Stimulated activated CD8-positive, alpha-beta memory T cell treated with anti-CD3 and anti-CD28 coated beads, Interleukin-15, amount 100 ng/mL, for 1 hour (primary cell): ENCODE measurements around the gene MEOX1.

Experiments
- DNase-seq: peaks from one replicate; pipeline ENCODE4 v3.0.0-alpha.2; 2020; ENCODE audit warnings: low read depth

MEOX1 gene

GRCh38 chr17:43655693-43656255 lies 5.9 kb downstream of the MEOX1 start:
- DNase-seq: no peak

GRCh38 chr17:43652124-43652480 lies 9.6 kb downstream of the MEOX1 start:
- no peak for DNase-seq

GRCh38 chr17:43650471-43650870 lies 11.3 kb downstream of the MEOX1 start:
- no peak for DNase-seq

- no peak for DNase-seq
Measured at GRCh38 chr17:43648916-43649315, 12.8 kb downstream of the MEOX1 start.

GRCh38 chr17:43645765-43646481 lies 15.8 kb downstream of the MEOX1 start:
- DNase-seq: no peak

- no peak for DNase-seq
Measured at GRCh38 chr17:43645450-43645764, 16.3 kb downstream of the MEOX1 start.

- no peak for DNase-seq
Measured at GRCh38 chr17:43644081-43644480, 17.6 kb downstream of the MEOX1 start.

GRCh38 chr17:43641416-43641815 lies 20.3 kb downstream of the MEOX1 start:
- DNase-seq: no peak

- no peak for DNase-seq
Measured at GRCh38 chr17:43640491-43641252, 21.1 kb downstream of the MEOX1 start.

- DNase-seq: no peak
Measured at GRCh38 chr17:43637563-43638323, 24.0 kb downstream of the MEOX1 start.

- no peak for DNase-seq
Measured at GRCh38 chr17:43636426-43636825, 25.3 kb downstream of the MEOX1 start.

GRCh38 chr17:43634591-43635125 lies 27.1 kb downstream of the MEOX1 start:
- DNase-seq: no peak

GRCh38 chr17:43632221-43632620 lies 29.5 kb downstream of the MEOX1 start:
- no peak for DNase-seq

GRCh38 chr17:43631429-43631828 lies 30.3 kb downstream of the MEOX1 start:
- no peak for DNase-seq

- DNase-seq: no peak
Measured at GRCh38 chr17:43628089-43628650, 33.6 kb downstream of the MEOX1 start.

GRCh38 chr17:43627653-43628052 lies 34.1 kb downstream of the MEOX1 start:
- no peak for DNase-seq

GRCh38 chr17:43626023-43626422 lies 35.7 kb downstream of the MEOX1 start:
- DNase-seq: no peak

GRCh38 chr17:43625606-43626005 lies 36.1 kb downstream of the MEOX1 start:
- DNase-seq: no peak

GRCh38 chr17:43620581-43620980 lies 41.1 kb downstream of the MEOX1 start:
- DNase-seq: no peak

- DNase-seq: no peak
Measured at GRCh38 chr17:43620147-43620546, 41.6 kb downstream of the MEOX1 start.

- no peak for DNase-seq
Measured at GRCh38 chr17:43619705-43620104, 42.0 kb downstream of the MEOX1 start.

- no peak for DNase-seq
Measured at GRCh38 chr17:43618276-43618675, 43.4 kb downstream of the MEOX1 start.
